Trophoblast cell (in vitro differentiated cells and primary cell): ENCODE data around the gene TIMELESS.
A peak's percentile ranks its signal among the peaks of the same experiment; 100 is the strongest.

ENCODE experiments used
- DNase-seq, 2 donors: peaks; one replicate each; pipeline ENCODE4 v3.0.0-alpha.2; 2016
- H2AFZ ChIP-seq: 2 replicates; pipeline ENCODE4 v1.6.1; 2013; ENCODE audit warnings: low read length, moderate library complexity, mild to moderate bottlenecking; ENCODE audit not compliant: insufficient read depth, poor library complexity
- H2AK5ac ChIP-seq: 2 replicates; pipeline ENCODE4 v1.6.1; 2013; ENCODE audit warnings: mild to moderate bottlenecking, low read length
- H2BK120ac ChIP-seq: 2 replicates; pipeline ENCODE4 v1.6.1; 2013; ENCODE audit warnings: low read length, mild to moderate bottlenecking, moderate library complexity; ENCODE audit not compliant: insufficient read depth, poor library complexity
- H2BK12ac ChIP-seq: 2 replicates; pipeline ENCODE4 v1.6.1; 2013; ENCODE audit warnings: mild to moderate bottlenecking, low read length, moderate library complexity
- H2BK5ac ChIP-seq: 2 replicates; pipeline ENCODE4 v1.6.1; 2013; ENCODE audit warnings: low read length, low read depth, moderate library complexity, mild to moderate bottlenecking; ENCODE audit not compliant: poor library complexity
- H3K14ac ChIP-seq: 2 replicates; pipeline ENCODE4 v1.6.1; 2013; ENCODE audit warnings: mild to moderate bottlenecking, low read length
- H3K18ac ChIP-seq: 2 replicates; pipeline ENCODE4 v1.6.1; 2013; ENCODE audit warnings: mild to moderate bottlenecking, low read length
- H3K23ac ChIP-seq: 2 replicates; pipeline ENCODE4 v1.6.1; 2013; ENCODE audit warnings: low read length
- H3K27ac ChIP-seq: 2 replicates; pipeline ENCODE4 v1.5.1; 2013; ENCODE audit warnings: low read depth, mild to moderate bottlenecking, inconsistent platforms, low read length, moderate library complexity
- H3K27me3 ChIP-seq: 2 replicates; pipeline ENCODE4 v1.6.1; 2013; ENCODE audit warnings: inconsistent platforms, mild to moderate bottlenecking, low read length, moderate library complexity; ENCODE audit not compliant: insufficient read depth
- H3K36me3 ChIP-seq, 2 experiments: 1 replicate in 1 of 2; 2 replicates in 1 of 2; pipeline ENCODE4 v1.6.1; 2013; ENCODE audit warnings: low read length in 2 of 2, mild to moderate bottlenecking in 2 of 2, moderate library complexity in 1 of 2; ENCODE audit not compliant: insufficient read depth in 2 of 2, control insufficient read depth in 1 of 2
- H3K4ac ChIP-seq: 2 replicates; pipeline ENCODE4 v1.6.1; 2013; ENCODE audit warnings: low read depth, mild to moderate bottlenecking, low read length, moderate library complexity
- H3K4me1 ChIP-seq, 2 experiments: 1 replicate in 1 of 2; 2 replicates in 1 of 2; pipeline ENCODE4 v1.6.1; 2013; ENCODE audit warnings: low read length in 2 of 2, mild to moderate bottlenecking in 2 of 2, moderate library complexity in 1 of 2; ENCODE audit not compliant: insufficient read depth in 2 of 2, control insufficient read depth in 1 of 2
- H3K4me2 ChIP-seq: 2 replicates; pipeline ENCODE4 v1.6.1; 2013; ENCODE audit warnings: inconsistent platforms, mild to moderate bottlenecking, low read length, moderate library complexity
- H3K4me3 ChIP-seq: 2 replicates; pipeline ENCODE4 v1.5.1; 2013; ENCODE audit warnings: mild to moderate bottlenecking, low read depth, low read length, inconsistent platforms
- H3K79me1 ChIP-seq: one replicate; pipeline ENCODE4 v1.6.1; 2013; ENCODE audit warnings: low read length
- H3K79me2 ChIP-seq: 2 replicates; pipeline ENCODE4 v1.6.1; 2013; ENCODE audit warnings: low read length, mild to moderate bottlenecking; ENCODE audit not compliant: control insufficient read depth, insufficient read depth, poor library complexity
- H3K9ac ChIP-seq: 2 replicates; pipeline ENCODE4 v1.6.1; 2013; ENCODE audit warnings: mild to moderate bottlenecking, low read length
- H3K9me3 ChIP-seq: 2 replicates; pipeline ENCODE4 v1.6.1; 2013; ENCODE audit warnings: low read depth, mild to moderate bottlenecking, control low read depth, inconsistent platforms, low read length; ENCODE audit not compliant: insufficient read depth
- H4K12ac ChIP-seq: 2 replicates; pipeline ENCODE4 v1.6.1; 2013; ENCODE audit warnings: low read depth, mild to moderate bottlenecking, low read length, moderate library complexity
- H4K8ac ChIP-seq: 2 replicates; pipeline ENCODE4 v1.6.1; 2013; ENCODE audit warnings: low read depth, mild to moderate bottlenecking, low read length, moderate library complexity
- H4K91ac ChIP-seq: one replicate; pipeline ENCODE4 v1.6.1; 2013; ENCODE audit warnings: low read depth, mild to moderate bottlenecking, low read length, moderate library complexity
- WGBS: extraction: QIAGEN DNeasy Blood & Tissue Kit; methylation state at CpG from one replicate; pipeline ENCODE4 v1.1.7; 2013; ENCODE audit warnings: missing lambda C conversion rate; ENCODE audit not compliant: insufficient read length, insufficient coverage; ENCODE audit errors: extremely low coverage; 5-methylcytosine and 5-hydroxymethylcytosine counted together

The TIMELESS gene

GRCh38 chr12:56391721-56392120 lies 57.5 kb downstream of the TIMELESS start:
- Histone ChIP-seq H2BK12ac (no peak overlapping the region), H3K18ac (no peak overlapping the region), H2AFZ (no peak overlapping the region), H3K4me2 (no peak overlapping the region), H3K27me3 (no peaks in the 10 kb centered on the region), H3K4me1 (peaks cover 0 to 5% of the 10 kb centered on the region in 2 experiments), H2BK5ac (no peak overlapping the region), H4K91ac (no peak overlapping the region), H3K36me3 (no peaks in the 10 kb centered on the region), H3K9ac (no peak overlapping the region), H3K27ac (no peak overlapping the region), H3K14ac (no peak overlapping the region), H2BK120ac (no peak overlapping the region), H3K23ac (no peak overlapping the region), H3K79me2 (no peaks in the 10 kb centered on the region), H3K79me1 (no peaks in the 10 kb centered on the region), H3K4me3 (no peak overlapping the region), H4K12ac (no peak overlapping the region), H3K4ac (no peak overlapping the region), H2AK5ac (no peak overlapping the region), H3K9me3 (peaks cover under 1% of the 10 kb centered on the region), H4K8ac (no peak overlapping the region)
- DNase-seq = peak; percentile 63 to 81
- no CpG with 5 or more reads among the region's 1 CpG for WGBS

DNA sequence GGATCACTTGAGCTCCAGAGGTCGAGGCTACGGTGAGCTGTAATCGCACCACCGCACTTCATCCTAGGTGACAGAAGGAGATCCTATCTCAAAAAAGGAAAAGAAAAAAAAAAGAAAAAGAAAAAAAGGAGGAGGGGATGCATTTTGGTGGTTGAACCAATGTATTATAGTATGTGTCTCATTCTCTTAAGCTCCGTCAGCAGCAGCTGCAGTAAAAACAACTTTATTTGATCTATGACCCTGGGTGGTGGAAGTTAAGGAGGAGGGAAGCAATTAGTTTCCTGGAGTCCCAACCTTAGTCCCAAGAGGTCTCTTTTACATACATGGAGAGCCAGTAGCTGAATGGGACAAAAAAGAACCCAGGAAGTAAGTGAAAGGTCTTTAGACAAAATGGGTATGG lies 59.8 kb downstream of the TIMELESS start:
- no peak for DNase-seq
- Histone ChIP-seq H2BK120ac (no peak overlapping the region), H4K91ac (no peak overlapping the region), H3K27ac (no peak overlapping the region), H3K36me3 (no peaks in the 10 kb centered on the region), H3K4me1 (peaks cover 0 to 5% of the 10 kb centered on the region in 2 experiments), H3K14ac (no peak overlapping the region), H2BK12ac (no peak overlapping the region), H3K4me2 (no peak overlapping the region), H2AFZ (no peak overlapping the region), H4K8ac (no peak overlapping the region), H2AK5ac (no peak overlapping the region), H4K12ac (no peak overlapping the region), H3K79me2 (no peaks in the 10 kb centered on the region), H3K4ac (no peak overlapping the region), H3K9me3 (no peaks in the 10 kb centered on the region), H3K18ac (no peak overlapping the region), H3K23ac (no peak overlapping the region), H3K4me3 (no peak overlapping the region), H3K79me1 (no peaks in the 10 kb centered on the region), H3K27me3 (no peaks in the 10 kb centered on the region), H3K9ac (no peak overlapping the region), H2BK5ac (no peak overlapping the region)
- WGBS = no CpG with 5 or more reads among the region's 5 CpGs

DNA sequence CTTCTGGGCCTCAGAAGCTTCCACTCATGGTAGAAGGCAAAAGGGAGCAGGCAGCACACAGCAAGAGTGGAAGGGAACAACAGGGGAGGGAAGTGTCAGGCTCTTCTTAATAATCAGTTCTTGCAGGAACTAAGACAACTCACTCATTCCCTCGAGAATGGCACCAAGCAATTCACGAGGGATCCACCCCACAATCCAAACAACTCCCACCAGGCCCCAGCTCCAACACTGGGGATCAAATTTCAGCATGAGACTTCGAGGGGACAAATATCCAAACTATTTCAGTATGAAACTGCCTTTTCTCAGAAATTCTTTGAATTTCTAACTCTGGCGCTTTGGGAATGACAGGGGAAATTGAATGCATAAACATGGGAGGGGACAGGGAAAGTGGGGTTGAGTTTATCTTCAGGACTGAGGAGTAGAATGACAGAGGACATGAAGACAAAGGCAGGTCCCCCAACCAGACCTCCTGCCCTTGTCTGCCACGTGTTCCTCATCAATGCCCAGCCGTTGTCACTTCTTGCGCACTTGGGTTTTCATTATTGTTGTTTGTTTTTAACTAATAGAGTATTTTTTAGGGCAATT lies 62.0 kb downstream of the TIMELESS start:
- Histone ChIP-seq H3K4me1 (peaks cover 0 to 5% of the 10 kb centered on the region in 2 experiments), H2AFZ (no peak overlapping the region), H3K18ac (no peak overlapping the region), H4K12ac (no peak overlapping the region), H3K4ac (no peak overlapping the region), H3K9me3 (no peaks in the 10 kb centered on the region), H4K8ac (no peak overlapping the region), H3K4me3 (no peak overlapping the region), H2BK120ac (no peak overlapping the region), H3K27ac (no peak overlapping the region), H3K36me3 (no peaks in the 10 kb centered on the region), H3K14ac (no peak overlapping the region), H2BK12ac (no peak overlapping the region), H2AK5ac (no peak overlapping the region), H3K27me3 (no peaks in the 10 kb centered on the region), H3K79me2 (no peaks in the 10 kb centered on the region), H3K9ac (no peak overlapping the region), H2BK5ac (no peak overlapping the region), H3K79me1 (no peaks in the 10 kb centered on the region), H3K4me2 (no peak overlapping the region), H3K23ac (no peak overlapping the region), H4K91ac (no peak overlapping the region)
- no peak for DNase-seq
- no CpG with 5 or more reads among the region's 7 CpGs for WGBS

DNA sequence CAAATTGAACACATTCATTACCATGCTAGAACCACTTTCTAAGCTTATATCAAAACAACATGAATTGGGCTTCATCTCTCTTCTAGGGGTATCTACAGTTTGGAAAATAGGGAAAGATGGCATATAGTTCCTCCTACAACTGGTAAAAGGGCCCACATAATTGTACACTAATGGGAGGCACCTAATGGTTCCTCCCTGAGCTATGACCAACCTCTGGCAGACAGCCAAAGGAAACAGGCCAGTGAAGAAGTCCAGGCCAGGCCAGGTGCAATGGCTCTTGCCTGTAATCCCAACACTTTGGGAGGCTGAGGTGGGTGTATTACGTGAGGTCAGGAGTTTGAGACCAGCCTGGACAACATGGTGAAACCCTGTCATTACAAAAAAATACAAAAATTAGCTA lies 63.4 kb downstream of the TIMELESS start:
- H2AK5ac ChIP-seq = no peak overlapping the region
- no peaks in the 10 kb centered on the region for H3K79me1 ChIP-seq
- no peak overlapping the region for H3K23ac ChIP-seq
- H3K9me3 ChIP-seq = no peaks in the 10 kb centered on the region
- no peak overlapping the region for H2AFZ ChIP-seq
- DNase-seq = no peak
- H4K91ac ChIP-seq = no peak overlapping the region
- H3K4me2 ChIP-seq = no peak overlapping the region
- H3K4ac ChIP-seq = no peak overlapping the region
- no peaks in the 10 kb centered on the region for H3K27me3 ChIP-seq
- H4K12ac ChIP-seq = no peak overlapping the region
- no peak overlapping the region for H3K27ac ChIP-seq
- no peaks in the 10 kb centered on the region for H3K79me2 ChIP-seq
- H3K14ac ChIP-seq = no peak overlapping the region
- H3K18ac ChIP-seq = no peak overlapping the region
- H4K8ac ChIP-seq = no peak overlapping the region
- H2BK5ac ChIP-seq = no peak overlapping the region
- WGBS = no CpG with 5 or more reads among the region's 1 CpG
- H2BK120ac ChIP-seq = no peak overlapping the region
- no peak overlapping the region for H3K4me3 ChIP-seq
- H3K9ac ChIP-seq = no peak overlapping the region
- H3K36me3 ChIP-seq = no peaks in the 10 kb centered on the region
- peaks cover 0 to 5% of the 10 kb centered on the region in 2 experiments for H3K4me1 ChIP-seq
- no peak overlapping the region for H2BK12ac ChIP-seq
